ENCODE results near the gene PPEF1. TPM values are rescaled to one million over a fixed set of nuclear protein-coding genes. Genes with fewer than 3 reads are reported as not detected.

Gene PPEF1
- total RNA-seq: not detected in 2 replicates

GRCh38 chrX:18707426-18708049, at the start of gene PPEF1:
PPEF1 (plus strand) TSS chrX:18707645; CDS start chrX:18707781, 136 bp downstream.
- H3K4me1 Mint-ChIP-seq (ENCODE audit: low read depth): no peaks in the 10 kb centered on the region

DNA sequence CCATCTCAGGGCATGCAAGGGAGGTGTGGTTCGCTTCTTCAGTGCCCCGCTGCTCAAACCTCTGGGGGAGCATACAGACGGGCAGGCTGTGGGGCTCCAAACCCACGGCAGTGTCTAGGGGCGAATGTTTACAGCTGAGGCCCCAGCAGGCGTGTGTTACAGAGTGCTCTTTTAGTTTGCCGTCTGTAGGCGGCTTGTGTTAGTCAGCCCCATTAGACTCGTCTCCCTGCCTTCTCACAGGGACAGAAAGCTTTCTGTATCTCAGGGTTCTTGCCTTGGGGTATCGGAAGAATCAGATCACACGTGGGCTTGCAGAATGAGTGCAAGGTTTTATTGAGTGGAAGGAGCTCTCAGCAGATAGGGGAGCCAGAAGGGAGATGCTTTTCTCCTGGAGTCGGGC, 46.2 kb upstream of the PPEF1 start:
- Mint-ChIP-seq H3K27ac (no peak overlapping the region), H3K27me3 (ENCODE audit: low read depth) (no peaks in the 10 kb centered on the region), H3K4me3 (ENCODE audit: low read depth) (no peak overlapping the region), H3K9me3 (no peaks in the 10 kb centered on the region), H3K4me1 (ENCODE audit: low read depth) (no peaks in the 10 kb centered on the region), H3K36me3 (ENCODE audit: low read depth) (no peaks in the 10 kb centered on the region)
- DNase-seq (ENCODE audit: low spot score): no peak
- intact Hi-C loops (cut with micrococcal nuclease): no loop called here

More at GRCh38 chrX:18707426-18708049, at the start of gene PPEF1:
- Mint-ChIP-seq H3K9me3 (no peaks in the 10 kb centered on the region), H3K4me3 (ENCODE audit: low read depth) (no peak within 1 kb of the TSS), H3K27ac (no peak within 1 kb of the TSS), H3K27me3 (ENCODE audit: low read depth) (peaks cover 1% of the 10 kb centered on the region), H3K36me3 (ENCODE audit: low read depth) (no peaks in the 10 kb centered on the region)
- intact Hi-C loops (cut with micrococcal nuclease): no loop called here
- no peak for DNase-seq (ENCODE audit: low spot score)

- Mint-ChIP-seq H3K36me3 (ENCODE audit: low read depth) (no peaks in the 10 kb centered on the region), H3K4me1 (ENCODE audit: low read depth) (peaks cover 5% of the 10 kb centered on the region), H3K9me3 (no peaks in the 10 kb centered on the region), H3K27me3 (ENCODE audit: low read depth) (no peaks in the 10 kb centered on the region), H3K27ac (no peak overlapping the region), H3K4me3 (ENCODE audit: low read depth) (no peak overlapping the region)
- intact Hi-C loops (cut with micrococcal nuclease): no loop called here
- DNase-seq (ENCODE audit: low spot score): no peak
These were observed 42.5 kb upstream of the PPEF1 start for GRCh38 chrX:18664947-18665346.

- Mint-ChIP-seq H3K27me3 (ENCODE audit: low read depth) (peaks cover 4% of the 10 kb centered on the region), H3K36me3 (ENCODE audit: low read depth) (no peaks in the 10 kb centered on the region), H3K4me3 (ENCODE audit: low read depth) (no peak overlapping the region), H3K9me3 (no peaks in the 10 kb centered on the region), H3K4me1 (ENCODE audit: low read depth) (peaks cover 5% of the 10 kb centered on the region), H3K27ac (no peak overlapping the region)
- no peak for DNase-seq (ENCODE audit: low spot score)
- intact Hi-C loops (cut with micrococcal nuclease): no loop called here
These were observed 40.8 kb upstream of the PPEF1 start for GRCh38 chrX:18666614-18667013.

GRCh38 chrX:18668071-18668835, 39.2 kb upstream of the PPEF1 start:
- intact Hi-C loops (cut with micrococcal nuclease): no loop called here
- peaks cover 4% of the 10 kb centered on the region for H3K27me3 Mint-ChIP-seq (ENCODE audit: low read depth)
- no peaks in the 10 kb centered on the region for H3K36me3 Mint-ChIP-seq (ENCODE audit: low read depth)
- H3K4me3 Mint-ChIP-seq (ENCODE audit: low read depth): no peak overlapping the region
- no peak for DNase-seq (ENCODE audit: low spot score)
- no peaks in the 10 kb centered on the region for H3K9me3 Mint-ChIP-seq
- H3K4me1 Mint-ChIP-seq (ENCODE audit: low read depth): peaks cover 5% of the 10 kb centered on the region
- H3K27ac Mint-ChIP-seq: no peak overlapping the region

GRCh38 chrX:18672008-18672407, 35.4 kb upstream of the PPEF1 start, which contains the start of gene RS1:
RS1 (minus strand) TSS chrX:18672108; CDS start chrX:18672068, 40 bp downstream.
- Mint-ChIP-seq H3K27ac (no peak within 1 kb of the TSS), H3K4me1 (ENCODE audit: low read depth) (peaks cover 7% of the 10 kb centered on the region), H3K27me3 (ENCODE audit: low read depth) (peaks cover 4% of the 10 kb centered on the region), H3K36me3 (ENCODE audit: low read depth) (no peaks in the 10 kb centered on the region), H3K4me3 (ENCODE audit: low read depth) (peak within 1 kb of the TSS; percentile 17), H3K9me3 (no peaks in the 10 kb centered on the region)
- intact Hi-C loops (cut with micrococcal nuclease): loop anchor here (10.0 kb wide), 3 partner anchors 213 to 673 kb away; partner anchors contain the start of genes PDHA1 and PHKA2
- DNase-seq (ENCODE audit: low spot score): no peak

DNA sequence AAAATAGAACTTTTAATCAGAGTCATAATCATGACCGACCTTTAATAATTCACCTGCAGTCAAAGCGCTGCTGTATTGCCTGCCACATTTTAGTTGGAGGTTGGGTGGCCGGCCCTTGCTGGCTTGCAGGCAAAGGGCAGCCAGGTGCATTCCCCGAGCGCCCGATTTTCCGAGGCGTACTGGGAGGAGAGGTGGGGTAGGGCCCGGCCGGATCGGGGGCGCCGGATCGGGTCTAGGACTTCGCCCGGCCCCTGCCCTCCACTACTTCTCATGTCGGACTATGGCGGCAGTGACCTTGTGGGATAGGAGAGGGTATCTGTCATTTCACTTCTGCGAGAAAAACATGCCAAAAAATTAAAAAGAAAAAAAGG, 33.0 kb upstream of the PPEF1 start:
- Mint-ChIP-seq H3K36me3 (ENCODE audit: low read depth) (no peaks in the 10 kb centered on the region), H3K4me3 (ENCODE audit: low read depth) (peak overlapping the region; percentile 69), H3K9me3 (no peaks in the 10 kb centered on the region), H3K27me3 (ENCODE audit: low read depth) (peaks cover 4% of the 10 kb centered on the region), H3K4me1 (ENCODE audit: low read depth) (peaks cover 6% of the 10 kb centered on the region), H3K27ac (no peak overlapping the region)
- DNase-seq (ENCODE audit: low spot score): peak; percentile 9
- intact Hi-C loops (cut with micrococcal nuclease): loop anchor here (10.0 kb wide), 3 partner anchors 210 to 670 kb away; partner anchors contain the start of genes PDHA1 and PHKA2

GRCh38 chrX:18674788-18675735, 32.4 kb upstream of the PPEF1 start:
- Mint-ChIP-seq H3K36me3 (ENCODE audit: low read depth) (no peaks in the 10 kb centered on the region), H3K4me1 (ENCODE audit: low read depth) (peaks cover 6% of the 10 kb centered on the region)
- intact Hi-C loops (cut with micrococcal nuclease): loop anchor here (1.0 to 10.0 kb wide), 4 partner anchors 210 to 670 kb away; partner anchors contain the start of genes CDKL5, PDHA1 and PHKA2

DNA sequence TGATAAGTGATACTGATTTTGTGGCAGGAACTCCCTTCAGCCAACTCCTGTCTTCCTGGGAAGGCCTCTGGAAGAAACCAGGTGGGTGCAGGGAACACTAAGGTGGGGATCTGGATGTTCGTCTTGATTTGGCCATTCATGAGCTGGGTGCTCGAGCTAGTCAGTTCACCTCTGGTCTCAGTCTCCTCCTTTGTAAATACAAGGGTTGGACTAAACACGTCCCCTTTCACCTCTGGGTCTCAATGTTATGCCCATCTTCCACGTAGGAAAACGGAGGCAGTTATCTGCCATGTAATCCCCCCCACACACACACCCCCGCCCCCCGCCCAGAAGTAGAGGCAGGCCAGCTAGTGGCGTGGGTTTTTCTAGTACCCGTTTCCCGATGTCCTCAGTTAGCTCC, 31.4 kb upstream of the PPEF1 start:
- H3K27ac Mint-ChIP-seq: no peak overlapping the region
- no peak overlapping the region for H3K4me3 Mint-ChIP-seq (ENCODE audit: low read depth)
- no peak for DNase-seq (ENCODE audit: low spot score)
- H3K27me3 Mint-ChIP-seq (ENCODE audit: low read depth): no peaks in the 10 kb centered on the region
- intact Hi-C loops (cut with micrococcal nuclease): loop anchor here (10.0 kb wide), 3 partner anchors 209 to 669 kb away; partner anchors contain the start of genes PDHA1 and PHKA2
- no peaks in the 10 kb centered on the region for H3K36me3 Mint-ChIP-seq (ENCODE audit: low read depth)
- H3K9me3 Mint-ChIP-seq: no peaks in the 10 kb centered on the region
- H3K4me1 Mint-ChIP-seq (ENCODE audit: low read depth): peaks cover 6% of the 10 kb centered on the region

More at GRCh38 chrX:18674788-18675735, 32.4 kb upstream of the PPEF1 start:
- Mint-ChIP-seq H3K4me3 (ENCODE audit: low read depth) (peak overlapping the region; percentile 69), H3K27me3 (ENCODE audit: low read depth) (peaks cover 4% of the 10 kb centered on the region), H3K27ac (peak overlapping the region; percentile 67), H3K9me3 (no peaks in the 10 kb centered on the region)
- DNase-seq (ENCODE audit: low spot score): peak; percentile 74

GRCh38 chrX:18676470-18676869, 31.0 kb upstream of the PPEF1 start:
- H3K27ac Mint-ChIP-seq: no peak overlapping the region
- no peaks in the 10 kb centered on the region for H3K27me3 Mint-ChIP-seq (ENCODE audit: low read depth)

GRCh38 chrX:18677161-18677869, 30.1 kb upstream of the PPEF1 start:
- intact Hi-C loops (cut with micrococcal nuclease): loop anchor here (10.0 kb wide), 3 partner anchors 207 to 667 kb away; partner anchors contain the start of genes PDHA1 and PHKA2
- Mint-ChIP-seq H3K9me3 (no peaks in the 10 kb centered on the region), H3K27ac (no peak overlapping the region), H3K4me3 (ENCODE audit: low read depth) (no peak overlapping the region), H3K36me3 (ENCODE audit: low read depth) (no peaks in the 10 kb centered on the region), H3K27me3 (ENCODE audit: low read depth) (no peaks in the 10 kb centered on the region), H3K4me1 (ENCODE audit: low read depth) (peaks cover 6% of the 10 kb centered on the region)
- DNase-seq (ENCODE audit: low spot score): no peak

More at GRCh38 chrX:18676470-18676869, 31.0 kb upstream of the PPEF1 start:
- Mint-ChIP-seq H3K36me3 (ENCODE audit: low read depth) (no peaks in the 10 kb centered on the region), H3K4me3 (ENCODE audit: low read depth) (no peak overlapping the region), H3K9me3 (no peaks in the 10 kb centered on the region), H3K4me1 (ENCODE audit: low read depth) (peaks cover 6% of the 10 kb centered on the region)
- intact Hi-C loops (cut with micrococcal nuclease): loop anchor here (10.0 kb wide), 3 partner anchors 208 to 668 kb away; partner anchors contain the start of genes PDHA1 and PHKA2
- DNase-seq (ENCODE audit: low spot score): no peak

Data from activated T-helper 2 cell treated with anti-CD3 and anti-CD28 coated beads, Interferon-gamma antibody, Interleukin-2, Interleukin-4, amounts not matched to agents 10 μg/mL and 5 μg/mL and 100 μg/mL, durations not matched to agents 14 hours and 24 hours and 36 hours (primary cell).